Type B pancreatic cell (in vitro differentiated cells): Measurements from ENCODE around the gene OTOP1. TPM values are rescaled to one million over a fixed set of nuclear protein-coding genes. Genes with fewer than 3 reads are reported as not detected.
A peak's percentile ranks its signal among the peaks of the same experiment; 100 is the strongest.
"Not testable (repeated sequence)": the region's sequence is repeated elsewhere in the genome, so short reads cannot be mapped to it uniquely, and the experiment has no call there.

ENCODE experiments used
- DNase-seq: peaks from one replicate; pipeline ENCODE4 v3.0.0; 2021; ENCODE audit warnings: mixed read lengths; ENCODE audit not compliant: unreplicated experiment; ENCODE audit errors: extremely low spot score
- H3K27ac Mint-ChIP-seq: 2 replicates; pipeline ENCODE4 v1.8.0; 2021; ENCODE audit warnings: mild to moderate bottlenecking, mixed read lengths
- H3K27me3 Mint-ChIP-seq: 2 replicates; pipeline ENCODE4 v1.8.0; 2021; ENCODE audit warnings: mixed read lengths
- H3K36me3 Mint-ChIP-seq: 2 replicates; pipeline ENCODE4 v1.8.0; 2021; ENCODE audit warnings: mixed read lengths
- H3K4me1 Mint-ChIP-seq: one replicate; pipeline ENCODE4 v1.8.0; 2021; ENCODE audit warnings: mixed read lengths; ENCODE audit not compliant: unreplicated experiment
- H3K4me3 Mint-ChIP-seq: 2 replicates; pipeline ENCODE4 v1.8.0; 2021; ENCODE audit warnings: mild to moderate bottlenecking, mixed read lengths
- H3K9me3 Mint-ChIP-seq: 2 replicates; pipeline ENCODE4 v1.8.0; 2021; ENCODE audit warnings: mixed read lengths
- CTCF ChIP-seq: fragments of 200-600 bp; sonication (generic); conservative IDR thresholded peaks from 2 replicates; pipeline ENCODE4 v1.5.0; 2021; ENCODE audit warnings: antibody characterized with exemption, mild to moderate bottlenecking
- total RNA-seq: library from RNA; stranded (reverse); gene quantifications from 2 replicates; pipeline ENCODE4 v1.2.1, GENCODE V29; 2021; ENCODE audit warnings: low replicate concordance

The OTOP1 gene
- total RNA-seq, 1 donor from 2014 or later = not detected

GRCh38 chr4:4248029-4248884 is 21.5 kb upstream of the OTOP1 start, which contains the start of gene TMEM128:
TSS of gene TMEM128 (minus strand) at chr4:4248223. CDS start at chr4:4248202, 21 bp downstream.
- peak; percentile 91 for DNase-seq
- H3K4me3 Mint-ChIP-seq = peak within 1 kb of the TSS; percentile 98
- no peaks in the 10 kb centered on the region for H3K27me3 Mint-ChIP-seq
- no peaks in the 10 kb centered on the region for H3K9me3 Mint-ChIP-seq
- H3K36me3 Mint-ChIP-seq = peaks cover 13% of the 10 kb centered on the region
- TF ChIP-seq CTCF = peak; percentile 48
- H3K27ac Mint-ChIP-seq = peak within 1 kb of the TSS; percentile 99
- H3K4me1 Mint-ChIP-seq = peaks cover 18% of the 10 kb centered on the region

GRCh38 chr4:4247696-4248028 is 20.9 kb upstream of the OTOP1 start:
- no peaks in the 10 kb centered on the region for H3K27me3 Mint-ChIP-seq
- peak overlapping the region; percentile 98 for H3K4me3 Mint-ChIP-seq
- peaks cover 14% of the 10 kb centered on the region for H3K36me3 Mint-ChIP-seq
- no peak for TF ChIP-seq CTCF
- no peak for DNase-seq
- H3K9me3 Mint-ChIP-seq = no peaks in the 10 kb centered on the region
- peak overlapping the region; percentile 99 for H3K27ac Mint-ChIP-seq
- peaks cover 18% of the 10 kb centered on the region for H3K4me1 Mint-ChIP-seq

- no peak for DNase-seq
- Mint-ChIP-seq H3K36me3 (peaks cover 24% of the 10 kb centered on the region), H3K9me3 (no peaks in the 10 kb centered on the region), H3K27ac (no peak overlapping the region), H3K4me3 (peak overlapping the region; percentile 5), H3K27me3 (no peaks in the 10 kb centered on the region), H3K4me1 (peaks cover 17% of the 10 kb centered on the region)
- no peak for TF ChIP-seq CTCF
Observed at GRCh38 chr4:4245172-4245571, 18.4 kb upstream of the OTOP1 start.

DNA sequence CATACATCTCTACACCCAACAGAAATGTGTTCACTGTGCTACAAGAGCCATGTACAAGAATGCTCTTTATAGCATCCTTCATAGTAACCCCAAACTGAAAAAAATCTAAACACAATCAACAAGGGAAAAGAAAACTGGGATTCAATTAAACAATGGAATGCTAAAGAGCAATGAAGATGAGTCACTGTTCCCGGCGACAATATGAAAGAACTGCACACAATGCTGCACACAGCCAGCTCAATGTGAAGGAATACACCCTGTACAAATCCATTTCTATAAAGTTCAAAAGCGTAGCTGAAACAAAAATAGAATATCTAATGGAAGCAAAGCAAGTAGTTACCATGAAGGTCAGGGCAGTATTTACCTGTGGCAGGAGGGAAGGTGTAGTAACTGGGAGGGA is 12.8 kb upstream of the OTOP1 start:
- H3K36me3 Mint-ChIP-seq = peaks cover 43% of the 10 kb centered on the region
- not testable (repeated sequence) for DNase-seq, H3K4me1 Mint-ChIP-seq, H3K4me3 Mint-ChIP-seq, H3K27ac Mint-ChIP-seq, H3K9me3 Mint-ChIP-seq, H3K27me3 Mint-ChIP-seq

DNA sequence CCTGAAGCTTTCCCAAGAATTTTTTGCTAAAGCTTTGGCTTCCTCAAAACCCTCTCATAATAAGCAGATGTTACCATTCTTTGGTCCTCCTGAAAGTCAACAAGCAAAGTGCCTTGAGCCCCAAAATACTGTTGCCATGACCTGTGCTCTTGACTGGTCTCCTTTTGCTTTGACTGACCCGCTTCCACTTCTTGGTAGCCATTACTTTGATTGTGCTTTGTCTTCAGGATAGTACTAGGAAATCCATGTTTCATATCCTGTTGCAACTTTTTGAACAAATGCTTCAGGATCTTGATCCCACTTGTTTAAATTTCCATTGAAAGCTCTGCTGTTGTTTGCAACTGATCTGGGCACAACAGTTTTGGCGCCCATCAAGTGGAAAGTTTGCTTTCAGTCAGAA is 6.9 kb upstream of the OTOP1 start:
- Mint-ChIP-seq H3K27ac (no peak overlapping the region), H3K27me3 (peaks cover 37% of the 10 kb centered on the region), H3K4me1 (no peaks in the 10 kb centered on the region), H3K36me3 (peaks cover 20% of the 10 kb centered on the region), H3K4me3 (no peak overlapping the region), H3K9me3 (peaks cover 10% of the 10 kb centered on the region)
- TF ChIP-seq CTCF = no peak
- no peak for DNase-seq

DNA sequence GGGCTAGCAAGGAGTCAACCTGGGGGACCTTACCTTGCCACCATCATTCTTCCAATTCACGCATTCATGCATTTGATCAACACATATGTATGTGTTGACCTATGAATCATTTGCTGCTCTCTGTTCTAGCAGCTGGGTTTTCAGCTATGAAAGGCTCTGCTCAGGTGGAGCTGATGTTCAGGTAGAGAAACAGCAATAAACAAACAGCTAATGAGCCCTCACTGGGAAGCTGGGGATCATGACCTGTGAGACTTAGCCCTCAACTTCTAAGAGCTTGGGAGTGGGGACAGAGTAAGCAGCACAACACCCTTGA is 1.6 kb upstream of the OTOP1 start:
- DNase-seq = no peak
- Mint-ChIP-seq H3K4me1 (no peaks in the 10 kb centered on the region), H3K27me3 (peaks cover 78% of the 10 kb centered on the region), H3K36me3 (no peaks in the 10 kb centered on the region), H3K4me3 (no peak overlapping the region), H3K27ac (no peak overlapping the region), H3K9me3 (peaks cover 4% of the 10 kb centered on the region)
- TF ChIP-seq CTCF = no peak
